Hematopoietic multipotent progenitor cell treated with erythropoietin and hydrocortisone succinate and interleukin-3 and kit ligand, for 6 days (in vitro differentiated cells): ENCODE data around the gene ANKRD7.

Experiments
- DNase-seq: peaks from one replicate; pipeline ENCODE4 v3.0.0-alpha.2; 2015

Gene ANKRD7

GRCh38 chr7:118224521-118224920 lies at the start of gene ANKRD7:
ANKRD7 (plus strand) TSS chr7:118224704; CDS start chr7:118224831, 127 bp downstream.
- no peak for DNase-seq

- no peak for DNase-seq
Measured at GRCh38 chr7:118175740-118176139, 48.8 kb upstream of the ANKRD7 start.

- DNase-seq: no peak
Measured at GRCh38 chr7:118179191-118179590, 45.3 kb upstream of the ANKRD7 start.

GRCh38 chr7:118182593-118183427 lies 41.7 kb upstream of the ANKRD7 start:
- peak; percentile 33 for DNase-seq

GRCh38 chr7:118183428-118183785 lies 41.1 kb upstream of the ANKRD7 start:
- no peak for DNase-seq

- DNase-seq: peak; percentile 99
Measured at GRCh38 chr7:118183786-118184564, 40.5 kb upstream of the ANKRD7 start, which contains the start of gene LSM8. LSM8 (plus strand) TSS chr7:118184164; CDS start chr7:118184224, 60 bp downstream.

GRCh38 chr7:118184565-118184940 lies 40.0 kb upstream of the ANKRD7 start:
- peak; percentile 48 for DNase-seq

GRCh38 chr7:118185163-118185860 lies 39.2 kb upstream of the ANKRD7 start:
- peak; percentile 19 for DNase-seq

- DNase-seq: peak; percentile 32
Measured at GRCh38 chr7:118186501-118186900, 38.0 kb upstream of the ANKRD7 start.

GRCh38 chr7:118194571-118194970 lies 29.9 kb upstream of the ANKRD7 start:
- DNase-seq: no peak

GRCh38 chr7:118195837-118196474 lies 28.5 kb upstream of the ANKRD7 start:
- DNase-seq: peak; percentile 92

- DNase-seq: no peak
Measured at GRCh38 chr7:118202061-118202460, 22.4 kb upstream of the ANKRD7 start.

- peak; percentile 89 for DNase-seq
Measured at GRCh38 chr7:118214051-118214832, 10.3 kb upstream of the ANKRD7 start.

- no peak for DNase-seq
Measured at GRCh38 chr7:118214833-118215182, 9.7 kb upstream of the ANKRD7 start.

GRCh38 chr7:118217210-118217619 lies 7.3 kb upstream of the ANKRD7 start:
- DNase-seq: no peak

- DNase-seq: peak; percentile 39
Measured at GRCh38 chr7:118218413-118219156, 5.9 kb upstream of the ANKRD7 start.

GRCh38 chr7:118219157-118219512 lies 5.4 kb upstream of the ANKRD7 start:
- DNase-seq: no peak

- no peak for DNase-seq
Measured at GRCh38 chr7:118220583-118220982, 3.9 kb upstream of the ANKRD7 start.

- DNase-seq: no peak
Measured at GRCh38 chr7:118222591-118222990, 1.9 kb upstream of the ANKRD7 start.

- DNase-seq: no peak
Measured at GRCh38 chr7:118232837-118233236, 8.3 kb downstream of the ANKRD7 start.

GRCh38 chr7:118233799-118234198 lies 9.3 kb downstream of the ANKRD7 start:
- DNase-seq: no peak
